ENCODE data around the gene RBM5. TPM values are rescaled to one million over a fixed set of nuclear protein-coding genes. Genes with fewer than 3 reads are reported as not detected.

Gene RBM5
- total RNA-seq, 4 donors from 2014 or later: 41.1 to 108 (median 48.2) TPM

GRCh38 chr3:50121072-50122032 lies 32.6 kb downstream of the RBM5 start:
- in situ Hi-C loops (cut with MboI; ENCODE audit: low sequenced_read_pairs in 4 of 4): loop anchor here (5.0 to 10.0 kb wide), 2 partner anchors 63 to 66 kb away; no protein-coding TSS in a partner anchor
- peak; percentile 89 to 91 for ATAC-seq
- peaks cover 3 to 42% of the 10 kb centered on the region in 2 donors for H3K36me3 ChIP-seq
- peak overlapping the region in 1 of 4 donors; percentile 22 for H3K27ac ChIP-seq
- no peaks in the 10 kb centered on the region for H3K9me3 ChIP-seq
- TF ChIP-seq CTCF (IDR thresholded peaks at IDR 0.05 in 4 of 5, conservative IDR thresholded peaks at IDR 0.05 in 1 of 5): peak; percentile 82 to 93 (median 87)
- TF ChIP-seq POLR2A (IDR thresholded peaks at IDR 0.05): no peak
- DNase-seq: peak; percentile 45 to 66
- H3K4me1 ChIP-seq: peaks cover 3 to 5% of the 10 kb centered on the region in 2 donors
- H3K4me3 ChIP-seq: no peak overlapping the region
- intact Hi-C loops (cut with DNase I; ENCODE audit: low total_unique reads): loop anchor here (1.0 to 2.0 kb wide), 3 partner anchors 33 to 105 kb away; partner anchors contain the start of gene SEMA3F
- no peaks in the 10 kb centered on the region for H3K27me3 ChIP-seq

GRCh38 chr3:50122071-50122470 lies 33.4 kb downstream of the RBM5 start:
- H3K27me3 ChIP-seq: no peaks in the 10 kb centered on the region
- no peaks in the 10 kb centered on the region for H3K9me3 ChIP-seq
- H3K27ac ChIP-seq: no peak overlapping the region
- peaks cover 3 to 5% of the 10 kb centered on the region in 2 donors for H3K4me1 ChIP-seq
- in situ Hi-C loops (cut with MboI; ENCODE audit: low sequenced_read_pairs in 4 of 4) (loop anchor here (5.0 to 10.0 kb wide), 2 partner anchors 63 to 65 kb away; no protein-coding TSS in a partner anchor), intact Hi-C loops (cut with DNase I; ENCODE audit: low total_unique reads) (no loop called here)
- no peak for TF ChIP-seq CTCF (IDR thresholded peaks at IDR 0.05 in 4 of 5, conservative IDR thresholded peaks at IDR 0.05 in 1 of 5)
- TF ChIP-seq POLR2A (IDR thresholded peaks at IDR 0.05): no peak
- H3K4me3 ChIP-seq: no peak overlapping the region
- H3K36me3 ChIP-seq: peaks cover 0 to 35% of the 10 kb centered on the region in 2 donors
- DNase-seq (no peak), ATAC-seq (no peak)

GRCh38 chr3:50122661-50123391 lies 34.1 kb downstream of the RBM5 start:
- no peaks in the 10 kb centered on the region for H3K9me3 ChIP-seq
- no peak overlapping the region for H3K4me3 ChIP-seq
- no peaks in the 10 kb centered on the region for H3K27me3 ChIP-seq
- peaks cover 0 to 28% of the 10 kb centered on the region in 2 donors for H3K36me3 ChIP-seq
- no peak for TF ChIP-seq CTCF (IDR thresholded peaks at IDR 0.05 in 4 of 5, conservative IDR thresholded peaks at IDR 0.05 in 1 of 5)
- no peak for TF ChIP-seq POLR2A (IDR thresholded peaks at IDR 0.05)
- peaks cover 3 to 5% of the 10 kb centered on the region in 2 donors for H3K4me1 ChIP-seq
- intact Hi-C loops (cut with DNase I; ENCODE audit: low total_unique reads): no loop called here
- no peak overlapping the region for H3K27ac ChIP-seq
- ATAC-seq (no peak), DNase-seq (peak in 1 of 2 donors; percentile 10)
- in situ Hi-C loops (cut with MboI; ENCODE audit: low sequenced_read_pairs in 4 of 4): loop anchor here (5.0 to 10.0 kb wide), 2 partner anchors 62 to 64 kb away; no protein-coding TSS in a partner anchor

- DNase-seq (no peak), ATAC-seq (no peak)
- H3K4me3 ChIP-seq: no peak overlapping the region
- no peaks in the 10 kb centered on the region for H3K27me3 ChIP-seq
- H3K27ac ChIP-seq: no peak overlapping the region
- peaks cover 0 to 21% of the 10 kb centered on the region in 2 donors for H3K36me3 ChIP-seq
- intact Hi-C loops (cut with DNase I; ENCODE audit: low total_unique reads) (no loop called here), in situ Hi-C loops (cut with MboI; ENCODE audit: low sequenced_read_pairs in 4 of 4) (loop anchor here (5.0 to 10.0 kb wide), 2 partner anchors 61 to 64 kb away; no protein-coding TSS in a partner anchor)
- peaks cover 3 to 5% of the 10 kb centered on the region in 2 donors for H3K4me1 ChIP-seq
- no peaks in the 10 kb centered on the region for H3K9me3 ChIP-seq
- TF ChIP-seq POLR2A (IDR thresholded peaks at IDR 0.05) (no peak), CTCF (IDR thresholded peaks at IDR 0.05 in 4 of 5, conservative IDR thresholded peaks at IDR 0.05 in 1 of 5) (no peak)
Measured at GRCh38 chr3:50123394-50124051, 34.8 kb downstream of the RBM5 start.

Data from gastrocnemius medialis (tissue), 4 donors.